Tongue (tissue), 2 donors: Measurements from ENCODE around the gene METRN. TPM values are rescaled to one million over a fixed set of nuclear protein-coding genes. Genes with fewer than 3 reads are reported as not detected.

Experiments used
- DNase-seq: peaks from one replicate; pipeline ENCODE4 v3.0.0-alpha.2; 2015
- total RNA-seq: library from RNA; depleted of rRNA; stranded (reverse); fragments of >200 nt; gene quantifications from one replicate; pipeline ENCODE4 v1.2.3, GENCODE V29; 2014

Gene METRN
- total RNA-seq, 1 donor from 2014 or later: 37.7 TPM

DNA sequence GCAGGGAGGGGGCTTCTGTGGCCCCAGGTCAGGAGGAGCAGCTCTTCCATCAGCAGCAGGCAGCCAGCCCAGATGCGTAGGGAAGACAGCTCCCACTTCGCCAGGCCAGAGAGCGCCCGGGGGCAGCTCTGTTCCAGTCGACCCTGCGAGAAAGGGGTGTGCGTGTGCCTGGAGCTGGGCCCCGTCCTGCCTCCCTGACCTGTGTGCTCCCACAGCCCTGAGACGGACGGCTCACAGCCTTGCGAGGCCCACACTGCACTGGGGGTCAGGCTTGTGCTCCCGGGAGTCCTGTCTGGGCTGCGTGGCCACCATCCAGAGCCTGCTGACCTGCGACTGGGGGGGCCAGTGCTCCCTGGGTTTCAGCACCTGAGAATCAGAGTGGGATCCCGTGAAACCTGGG, 45.1 kb downstream of the METRN start:
- no peak for DNase-seq

GRCh38 chr16:760545-761343, 45.8 kb downstream of the METRN start, which contains the start of gene MSLN:
Gene MSLN (plus strand): TSS chr16:760734. CDS start chr16:762681, 1,947 bp downstream.
- no peak for DNase-seq

GRCh38 chr16:761625-762513, 47.0 kb downstream of the METRN start:
- no peak for DNase-seq

DNA sequence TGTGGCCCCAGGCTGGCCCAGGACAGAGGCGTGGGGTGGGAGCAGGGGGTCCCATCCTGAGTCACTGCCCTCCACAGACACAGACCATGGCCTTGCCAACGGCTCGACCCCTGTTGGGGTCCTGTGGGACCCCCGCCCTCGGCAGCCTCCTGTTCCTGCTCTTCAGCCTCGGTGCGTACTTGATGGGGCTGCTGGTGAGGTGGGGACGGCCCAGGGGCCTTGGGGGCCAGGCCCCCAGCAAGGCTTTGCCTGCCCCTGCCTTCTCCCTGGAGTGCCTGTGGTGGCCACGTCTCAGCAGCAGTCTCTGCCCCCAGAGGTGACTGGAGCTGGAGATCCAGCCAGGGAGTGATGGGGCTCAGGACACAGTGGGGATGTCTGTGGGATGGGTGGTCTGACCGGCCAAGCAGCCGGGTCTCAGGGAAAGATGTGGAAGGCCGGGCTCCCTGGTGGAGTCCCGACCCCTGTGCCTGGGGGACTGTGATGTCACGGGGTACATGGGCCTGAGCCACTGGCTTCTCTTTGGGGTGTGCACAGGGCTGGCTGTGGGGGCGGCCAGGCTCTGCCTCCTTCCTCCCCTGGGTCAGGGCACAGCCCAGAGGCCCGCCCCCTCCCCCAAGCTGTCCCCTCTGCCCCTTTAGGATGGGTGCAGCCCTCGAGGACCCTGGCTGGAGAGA, 47.8 kb downstream of the METRN start:
- no peak for DNase-seq

DNA sequence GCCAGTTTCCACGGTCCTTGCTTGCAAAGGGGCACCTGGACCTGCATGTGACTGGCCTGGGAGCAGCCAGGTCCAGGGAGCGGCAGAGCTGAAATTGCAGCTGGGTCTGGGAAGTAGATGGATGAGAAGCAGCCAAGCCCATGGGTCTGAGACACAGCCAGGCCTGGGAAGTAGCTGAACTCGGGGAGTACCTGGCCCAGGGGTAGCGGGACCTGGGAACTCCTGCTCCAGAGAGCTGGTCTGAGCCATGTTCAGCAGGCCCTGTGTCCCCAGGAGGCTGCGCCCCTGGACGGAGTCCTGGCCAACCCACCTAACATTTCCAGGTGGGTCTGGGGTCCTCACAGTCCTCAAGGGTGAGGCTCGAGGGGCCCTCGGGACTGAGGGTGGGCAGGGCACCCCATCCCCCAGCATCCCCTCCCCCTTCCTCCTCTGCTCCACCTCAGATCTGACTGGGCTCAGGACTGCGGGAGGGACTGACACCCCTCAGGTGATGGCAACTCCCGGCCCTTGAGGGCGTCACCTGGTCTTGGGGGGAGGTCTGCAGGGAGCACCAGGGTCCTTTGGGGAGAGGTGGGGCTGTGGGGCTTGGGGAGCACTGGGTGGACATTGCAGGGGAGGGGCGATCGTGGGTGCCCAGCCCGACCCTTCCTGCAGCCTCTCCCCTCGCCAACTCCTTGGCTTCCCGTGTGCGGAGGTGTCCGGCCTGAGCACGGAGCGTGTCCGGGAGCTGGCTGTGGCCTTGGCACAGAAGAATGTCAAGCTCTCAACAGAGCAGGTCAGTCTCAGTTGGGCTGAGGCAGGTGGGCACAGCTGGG, 48.7 kb downstream of the METRN start:
- DNase-seq: no peak

DNA sequence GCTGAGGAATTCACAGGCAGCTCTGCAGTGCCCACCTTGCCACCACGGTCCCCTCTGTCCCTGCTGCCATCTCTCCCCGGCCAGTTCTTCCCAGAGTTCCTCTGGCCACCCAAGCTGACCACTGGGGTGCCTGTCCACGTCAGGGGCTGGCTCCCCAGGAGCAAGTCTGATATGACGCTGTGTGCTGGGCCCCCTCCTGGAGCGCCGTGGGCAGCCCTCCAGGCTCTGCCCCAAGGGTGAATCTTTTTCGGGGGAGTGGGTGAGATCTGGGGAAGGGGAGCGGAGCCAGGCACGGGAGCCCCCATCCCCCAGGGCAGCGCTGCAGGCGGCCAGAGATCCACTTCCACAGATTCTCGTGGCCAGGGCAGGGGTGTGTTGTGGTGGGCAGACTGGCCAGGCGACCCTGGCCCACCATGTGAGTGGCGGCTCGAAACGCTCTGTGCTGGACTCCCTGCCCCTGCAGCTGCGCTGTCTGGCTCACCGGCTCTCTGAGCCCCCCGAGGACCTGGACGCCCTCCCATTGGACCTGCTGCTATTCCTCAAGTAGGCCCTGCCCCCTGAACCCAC, 49.3 kb downstream of the METRN start:
- no peak for DNase-seq

- no peak for DNase-seq
Observed at GRCh38 chr16:764848-765487, 50.0 kb downstream of the METRN start.

GRCh38 chr16:765488-765865, 50.6 kb downstream of the METRN start:
- no peak for DNase-seq

GRCh38 chr16:766008-766819, 51.3 kb downstream of the METRN start:
- no peak for DNase-seq

DNA sequence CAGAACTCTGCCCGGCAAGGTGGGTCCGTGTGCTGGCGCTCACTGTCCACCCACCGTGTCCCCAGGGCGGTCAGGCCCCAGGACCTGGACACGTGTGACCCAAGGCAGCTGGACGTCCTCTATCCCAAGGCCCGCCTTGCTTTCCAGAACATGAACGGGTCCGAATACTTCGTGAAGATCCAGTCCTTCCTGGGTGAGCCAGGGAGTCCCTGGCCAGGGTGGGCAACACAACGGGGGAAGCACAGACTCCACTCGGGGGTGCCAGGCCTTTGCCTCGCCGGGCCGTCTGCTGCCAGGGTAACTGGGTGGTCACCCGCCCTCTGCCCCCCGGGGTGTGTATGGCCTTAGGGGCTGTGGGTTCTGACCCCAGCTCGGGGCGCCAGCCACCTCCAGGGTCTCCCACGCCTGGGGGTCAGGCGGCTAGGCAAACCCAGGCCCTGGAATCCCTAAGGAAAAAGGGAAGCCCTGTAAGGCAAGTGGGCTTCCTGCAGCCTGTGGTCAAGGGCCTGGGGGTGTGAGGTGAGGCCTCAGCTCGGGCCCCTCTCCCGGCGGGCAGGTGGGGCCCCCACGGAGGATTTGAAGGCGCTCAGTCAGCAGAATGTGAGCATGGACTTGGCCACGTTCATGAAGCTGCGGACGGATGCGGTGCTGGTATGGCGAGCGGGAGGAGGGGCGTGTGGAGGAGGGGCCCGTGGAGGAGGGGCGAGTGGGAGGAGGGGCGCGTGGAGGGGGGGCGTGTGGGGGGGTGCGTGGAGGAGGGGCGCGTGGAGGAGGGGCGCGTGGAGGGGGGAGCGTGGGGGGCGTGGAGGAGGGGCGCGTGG, 52.1 kb downstream of the METRN start:
- DNase-seq: no peak

DNA sequence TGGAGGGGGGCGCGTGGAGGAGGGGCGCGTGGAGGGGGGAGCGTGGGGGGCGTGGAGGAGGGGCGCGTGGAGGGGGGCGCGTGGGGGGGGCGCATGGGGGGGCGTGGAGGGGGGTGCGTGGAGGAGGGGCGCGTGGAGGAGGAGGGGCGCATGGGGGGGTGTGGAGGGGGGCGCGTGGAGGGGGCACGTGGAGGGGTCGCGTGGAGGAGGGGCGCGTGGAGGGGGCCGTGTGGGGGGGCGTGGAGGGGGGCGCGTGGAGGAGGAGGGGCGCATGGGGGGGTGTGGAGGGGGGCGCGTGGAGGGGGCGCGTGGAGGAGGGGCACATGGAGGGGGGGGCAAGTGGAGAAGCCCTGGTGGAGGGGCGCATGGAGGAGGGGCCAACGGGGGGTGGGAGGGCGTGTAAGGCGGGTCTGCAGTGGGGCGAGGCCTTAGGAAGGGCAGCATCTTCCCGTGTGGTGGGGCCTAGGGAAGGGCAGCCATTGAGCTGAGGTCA, 52.9 kb downstream of the METRN start:
- no peak for DNase-seq

- DNase-seq: no peak
Observed at GRCh38 chr16:768428-768827, 53.5 kb downstream of the METRN start.

Other genes starting within 250 kb of the METRN start
- gene CAPN15, start 187.4 kb upstream of the METRN start, total RNA-seq: 23.7 TPM
- gene PRR35, start 154.7 kb upstream of the METRN start, total RNA-seq: not detected
- gene NHLRC4, start 148.1 kb upstream of the METRN start, total RNA-seq: 0.41 TPM
- gene PIGQ, start 145.2 kb upstream of the METRN start, total RNA-seq: 9.9 TPM
- gene RAB40C, start 125.1 kb upstream of the METRN start, total RNA-seq: 18.2 TPM
- gene WFIKKN1, start 84.1 kb upstream of the METRN start, total RNA-seq: not detected
- 36.6 TPM for gene METTL26, start 78.8 kb upstream of the METRN start, total RNA-seq
- gene MCRIP2, start 73.3 kb upstream of the METRN start, total RNA-seq: 19.7 TPM
- 17.1 TPM for gene WDR90, start 65.8 kb upstream of the METRN start, total RNA-seq
- 34.8 TPM for gene RHOT2, start 47.0 kb upstream of the METRN start, total RNA-seq
- 1.2 TPM for gene RHBDL1, start 39.4 kb upstream of the METRN start, total RNA-seq
- gene STUB1, start 34.7 kb upstream of the METRN start, total RNA-seq: 88.1 TPM
- 26.6 TPM for gene JMJD8, start 30.8 kb upstream of the METRN start, total RNA-seq
- gene WDR24, start 24.7 kb upstream of the METRN start, total RNA-seq: 6.7 TPM
- 1.3 TPM for gene FBXL16, start 9.3 kb upstream of the METRN start, total RNA-seq
- gene ANTKMT, start 6.0 kb downstream of the METRN start, total RNA-seq: 13.4 TPM
- 1.4 TPM for gene CCDC78, start 11.3 kb downstream of the METRN start, total RNA-seq
- 1.5 TPM for gene HAGHL, start 12.0 kb downstream of the METRN start, total RNA-seq
- gene CIAO3, start 25.9 kb downstream of the METRN start, total RNA-seq: 36.1 TPM
- 5.3 TPM for gene MSLN, start 45.6 kb downstream of the METRN start, total RNA-seq
- 11.6 TPM for gene RPUSD1, start 73.3 kb downstream of the METRN start, total RNA-seq
- 14.9 TPM for gene CHTF18, start 73.5 kb downstream of the METRN start, total RNA-seq
- not detected for gene GNG13, start 85.6 kb downstream of the METRN start, total RNA-seq